MCF 10A (cell line): ENCODE measurements around the gene CLDN24. TPM values are rescaled to one million over a fixed set of nuclear protein-coding genes. Genes with fewer than 3 reads are reported as not detected.

ENCODE experiments used
- BruUV-seq: library from RNA; stranded (reverse); fragments of 400-500 nt; replicated peaks from 2 replicates; lab custom pipeline; 2021; lab: Mats Ljungman, UMichigan
- CTCF ChIA-PET: fragments of 300-600 bp; sonication (Branson Sonifier 250); formaldehyde crosslinking; extraction: SDS; loops from one replicate; lab custom pipeline; 2021; ENCODE audit warnings: antibody characterized with exemption, inconsistent platforms; lab: Yijun Ruan, JAX
- POLR2A ChIA-PET: fragments of 300-600, 350-650 bp; sonication (Branson Sonifier 250); formaldehyde crosslinking; extraction: SDS; loops from one replicate; lab custom pipeline; 2020; ENCODE audit warnings: antibody characterized with exemption, inconsistent platforms; lab: Yijun Ruan, JAX
- DNase-seq: peaks from one replicate; pipeline ENCODE4 v3.0.0-alpha.2; 2018; ENCODE audit not compliant: unreplicated experiment
- H3K27ac Mint-ChIP-seq: one replicate; pipeline ENCODE4 v1.8.0; 2022; ENCODE audit warnings: mild to moderate bottlenecking, low read depth, mixed read lengths; ENCODE audit not compliant: unreplicated experiment
- H3K27me3 Mint-ChIP-seq: one replicate; pipeline ENCODE4 v1.8.0; 2022; ENCODE audit warnings: mixed read lengths; ENCODE audit not compliant: insufficient read depth, unreplicated experiment
- H3K36me3 Mint-ChIP-seq: one replicate; pipeline ENCODE4 v1.8.0; 2022; ENCODE audit warnings: mild to moderate bottlenecking, moderate library complexity, mixed read lengths; ENCODE audit not compliant: insufficient read depth, unreplicated experiment
- H3K4me1 Mint-ChIP-seq: one replicate; pipeline ENCODE4 v1.8.0; 2022; ENCODE audit warnings: mixed read lengths; ENCODE audit not compliant: insufficient read depth, unreplicated experiment
- H3K4me3 Mint-ChIP-seq: one replicate; pipeline ENCODE4 v1.8.0; 2022; ENCODE audit warnings: mild to moderate bottlenecking, moderate library complexity, mixed read lengths; ENCODE audit not compliant: unreplicated experiment
- H3K9me3 Mint-ChIP-seq: one replicate; pipeline ENCODE4 v1.8.0; 2022; ENCODE audit warnings: mixed read lengths; ENCODE audit not compliant: unreplicated experiment
- CTCF ChIP-seq: fragments of 200-600 bp; IDR thresholded peaks from one replicate; pipeline ENCODE4 v1.8.0; 2022; ENCODE audit warnings: antibody characterized with exemption, mild to moderate bottlenecking; ENCODE audit not compliant: unreplicated experiment
- intact Hi-C: fragments of 100-400 bp; cut with micrococcal nuclease; formaldehyde crosslinking; loops from 2 replicates; pipeline ENCODE4 v1.14.1; 2022
- total RNA-seq: library from RNA; stranded (reverse); gene quantifications from 2 replicates; pipeline ENCODE4 v1.2.3, GENCODE V29; 2022

CLDN24 gene
- total RNA-seq, 1 experiment from 2014 or later, result not detected

GRCh38 chr4:183287309-183287659, 34.9 kb downstream of the CLDN24 start:
- H3K27ac Mint-ChIP-seq, result no peak overlapping the region
- TF ChIP-seq CTCF, result no peak
- H3K4me1 Mint-ChIP-seq, result no peaks in the 10 kb centered on the region
- BruUV-seq, result no TSS peak
- POLR2A ChIA-PET, result no interaction called here
- DNase-seq, result no peak
- no peaks in the 10 kb centered on the region for H3K9me3 Mint-ChIP-seq
- intact Hi-C loops, result no loop called here
- H3K27me3 Mint-ChIP-seq, result no peaks in the 10 kb centered on the region
- CTCF ChIA-PET, result interaction anchor here (0.7 kb wide), 1 partner anchor 836 kb away, joined by 3 read pairs; no protein-coding TSS in a partner anchor
- H3K4me3 Mint-ChIP-seq, result no peak overlapping the region
- H3K36me3 Mint-ChIP-seq, result peaks cover 70% of the 10 kb centered on the region

GRCh38 chr4:183286590-183287308, 35.5 kb downstream of the CLDN24 start:
- no peak for DNase-seq
- H3K4me1 Mint-ChIP-seq, result no peaks in the 10 kb centered on the region
- H3K36me3 Mint-ChIP-seq, result peaks cover 70% of the 10 kb centered on the region
- no TSS peak for BruUV-seq
- no peak overlapping the region for H3K4me3 Mint-ChIP-seq
- intact Hi-C loops, result no loop called here
- ChIA-PET CTCF (no interaction called here), POLR2A (no interaction called here)
- no peak overlapping the region for H3K27ac Mint-ChIP-seq
- TF ChIP-seq CTCF, result no peak
- no peaks in the 10 kb centered on the region for H3K9me3 Mint-ChIP-seq
- no peaks in the 10 kb centered on the region for H3K27me3 Mint-ChIP-seq

GRCh38 chr4:183285886-183286285, 36.3 kb downstream of the CLDN24 start:
- no peak overlapping the region for H3K27ac Mint-ChIP-seq
- BruUV-seq, result no TSS peak
- TF ChIP-seq CTCF, result no peak

GRCh38 chr4:183284965-183285364, 37.3 kb downstream of the CLDN24 start:
- BruUV-seq, result no TSS peak
- no peak for TF ChIP-seq CTCF
- Mint-ChIP-seq H3K9me3 (no peaks in the 10 kb centered on the region), H3K4me1 (no peaks in the 10 kb centered on the region), H3K36me3 (peaks cover 64% of the 10 kb centered on the region), H3K4me3 (no peak overlapping the region), H3K27ac (no peak overlapping the region), H3K27me3 (no peaks in the 10 kb centered on the region)
- DNase-seq, result no peak
- ChIA-PET CTCF (interaction anchor here (0.5 to 1.2 kb wide), 2 partner anchors 22 to 118 kb away, joined by 3 to 4 read pairs; no protein-coding TSS in a partner anchor), POLR2A (no interaction called here)
- intact Hi-C loops, result no loop called here

More at GRCh38 chr4:183285886-183286285, 36.3 kb downstream of the CLDN24 start:
- H3K4me1 Mint-ChIP-seq, result no peaks in the 10 kb centered on the region
- no peak for DNase-seq
- H3K4me3 Mint-ChIP-seq, result no peak overlapping the region
- POLR2A ChIA-PET, result no interaction called here
- no peaks in the 10 kb centered on the region for H3K27me3 Mint-ChIP-seq
- CTCF ChIA-PET, result no interaction called here
- H3K36me3 Mint-ChIP-seq, result peaks cover 62% of the 10 kb centered on the region
- H3K9me3 Mint-ChIP-seq, result no peaks in the 10 kb centered on the region
- intact Hi-C loops, result no loop called here
